NT2/D1 (cell line): Measurements from ENCODE around the gene ADPRS.

Source experiments
- DNase-seq: peaks from one replicate; pipeline ENCODE4 v3.0.0-alpha.2; 2011; ENCODE audit warnings: low read depth, low spot score
- H3K27me3 ChIP-seq: 2 replicates; pipeline ENCODE4 v1.6.0; 2011; ENCODE audit warnings: mild to moderate bottlenecking; ENCODE audit not compliant: insufficient read length, insufficient read depth
- H3K36me3 ChIP-seq: 2 replicates; pipeline ENCODE4 v1.6.1; 2011; ENCODE audit warnings: mild to moderate bottlenecking, low read length, mixed read lengths; ENCODE audit not compliant: insufficient read depth, insufficient read length
- H3K4me1 ChIP-seq: 2 replicates; pipeline ENCODE4 v1.5.1; 2011; ENCODE audit not compliant: insufficient read depth, insufficient read length
- H3K4me3 ChIP-seq: 2 replicates; pipeline ENCODE4 v1.5.1; 2011; ENCODE audit warnings: low read depth; ENCODE audit not compliant: insufficient read length
- H3K9ac ChIP-seq: 2 replicates; pipeline ENCODE4 v1.6.0; 2011; ENCODE audit warnings: low read depth; ENCODE audit not compliant: insufficient read length
- H3K9me3 ChIP-seq: 2 replicates; pipeline ENCODE4 v1.5.1; 2011; ENCODE audit warnings: mild to moderate bottlenecking, low read length; ENCODE audit not compliant: insufficient read depth
- SUZ12 ChIP-seq: IDR thresholded peaks from 2 replicates; pipeline ENCODE4 v1.6.1; 2011; ENCODE audit not compliant: insufficient read length, insufficient read depth; ENCODE audit errors: extremely low read depth
- YY1 ChIP-seq: IDR thresholded peaks from 2 replicates; pipeline ENCODE4 v1.6.1; 2011; ENCODE audit not compliant: insufficient read length, insufficient read depth
- ZNF274 ChIP-seq: IDR thresholded peaks from 2 replicates; pipeline ENCODE4 v1.6.1; 2011; ENCODE audit warnings: mild to moderate bottlenecking, low read depth, low read length

Gene ADPRS

DNA sequence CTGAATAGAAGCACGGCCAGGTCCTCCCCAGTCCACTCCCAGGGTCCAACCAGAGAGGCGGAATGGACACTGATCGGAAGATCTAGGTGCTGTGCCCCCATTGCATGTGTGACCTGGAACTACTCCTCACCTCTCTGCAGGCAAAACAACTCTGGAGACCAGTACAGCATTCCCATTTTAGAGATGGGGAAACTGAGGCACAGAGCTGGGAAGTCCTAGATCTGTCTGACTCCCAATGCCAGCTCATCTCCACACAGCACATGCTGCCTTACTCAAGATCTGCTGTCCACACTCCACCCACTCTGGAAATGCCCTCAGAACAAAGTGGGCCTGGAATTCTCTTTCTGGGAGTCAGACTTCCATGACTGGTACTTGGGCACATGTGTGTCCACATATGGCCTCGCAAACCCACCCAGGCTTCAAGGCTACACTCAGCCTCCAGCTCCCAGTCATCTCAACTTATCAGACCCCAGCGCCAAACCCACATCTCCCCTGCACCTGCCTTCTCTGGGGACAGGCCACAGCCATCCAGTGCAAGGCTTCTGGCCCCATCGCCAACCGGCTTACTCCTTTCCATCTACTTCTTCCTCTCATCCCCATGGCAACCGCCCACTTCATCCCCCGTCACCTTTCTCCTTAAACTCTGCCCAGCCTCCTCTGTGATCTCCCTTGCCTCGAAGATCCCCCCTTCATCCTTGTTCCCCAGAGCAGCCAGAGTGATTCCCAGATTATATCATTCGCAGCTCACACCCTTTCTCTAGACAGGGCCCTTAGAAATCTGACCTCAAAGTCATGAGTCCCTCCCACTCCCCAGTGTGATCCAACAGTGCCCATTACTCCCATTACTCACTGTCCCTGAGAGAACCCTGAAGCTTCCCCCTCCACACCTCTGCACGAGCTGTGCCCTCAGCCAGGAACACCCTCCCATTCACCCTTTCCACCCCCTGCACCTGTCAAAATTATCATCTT lies 33.7 kb downstream of the ADPRS start:
- TF ChIP-seq SUZ12 (no peak), ZNF274 (no peak), YY1 (no peak)
- H3K36me3 ChIP-seq, result no peaks in the 10 kb centered on the region
- no peak overlapping the region for H3K9ac ChIP-seq
- peaks cover 32% of the 10 kb centered on the region for H3K4me1 ChIP-seq
- no peak for DNase-seq
- no peak overlapping the region for H3K4me3 ChIP-seq
- peaks cover 49% of the 10 kb centered on the region for H3K27me3 ChIP-seq
- no peaks in the 10 kb centered on the region for H3K9me3 ChIP-seq

DNA sequence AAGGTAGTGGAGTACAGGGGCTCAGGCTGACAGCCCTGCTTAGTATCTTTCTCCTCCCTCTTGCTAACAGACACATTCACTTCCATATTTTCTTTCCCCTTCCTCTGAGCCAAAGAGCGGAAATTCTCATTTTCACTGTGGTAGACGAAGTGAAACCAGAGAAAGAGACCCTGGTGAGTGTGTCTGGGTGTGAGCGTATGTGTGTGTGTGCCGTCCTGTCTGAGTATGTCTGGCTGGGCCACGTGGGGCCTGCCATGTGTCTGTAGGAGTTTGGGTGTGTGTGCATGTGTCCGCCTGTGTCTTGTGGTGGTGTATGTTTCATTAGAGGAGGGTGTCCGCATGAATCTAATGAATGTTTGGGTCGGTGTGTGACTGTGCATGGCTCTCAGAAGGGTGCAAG lies 34.7 kb downstream of the ADPRS start:
- H3K27me3 ChIP-seq, result peaks cover 49% of the 10 kb centered on the region
- DNase-seq, result no peak
- no peaks in the 10 kb centered on the region for H3K36me3 ChIP-seq
- H3K4me3 ChIP-seq, result no peak overlapping the region
- peaks cover 26% of the 10 kb centered on the region for H3K4me1 ChIP-seq
- TF ChIP-seq YY1 (no peak), SUZ12 (no peak), ZNF274 (no peak)
- H3K9ac ChIP-seq, result no peak overlapping the region
- no peaks in the 10 kb centered on the region for H3K9me3 ChIP-seq

DNA sequence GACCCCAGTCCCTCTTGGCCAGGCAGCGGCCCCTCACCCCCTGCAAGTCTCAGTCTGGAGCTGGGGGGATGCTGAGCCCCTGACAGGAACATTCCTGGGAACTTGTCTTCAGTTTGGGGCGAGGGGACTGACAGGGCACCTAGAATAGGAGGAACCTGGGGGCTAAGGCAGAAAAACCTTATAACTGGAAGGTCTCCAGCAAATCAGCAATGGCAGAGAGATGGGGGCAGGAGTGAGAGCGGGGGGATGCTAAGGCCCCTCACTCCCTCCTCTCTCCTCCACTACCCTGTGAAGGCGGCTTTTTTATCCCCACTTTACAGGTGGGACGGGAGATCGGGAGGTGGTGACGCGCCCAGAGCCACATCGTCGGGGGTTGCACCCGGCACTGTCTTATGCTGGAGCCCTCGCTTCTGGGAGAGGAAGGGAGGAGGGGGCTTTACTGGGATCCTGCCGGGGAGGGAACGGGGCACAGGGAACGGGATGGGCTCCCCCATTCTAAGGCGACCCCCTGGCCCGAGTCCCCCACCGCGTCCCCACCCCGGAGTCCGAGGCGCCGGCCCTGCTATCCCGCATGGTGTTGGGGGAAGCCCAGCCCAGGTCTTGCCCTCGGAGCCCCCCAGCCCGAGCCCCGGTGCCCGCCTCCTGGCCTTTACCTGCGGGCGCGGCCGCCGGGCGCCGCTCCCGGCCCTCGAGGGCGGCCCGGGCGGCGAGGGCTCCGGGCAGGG lies 35.9 kb downstream of the ADPRS start:
- H3K9me3 ChIP-seq, result no peaks in the 10 kb centered on the region
- DNase-seq, result no peak
- peak overlapping the region; percentile 17 for H3K4me3 ChIP-seq
- no peak overlapping the region for H3K9ac ChIP-seq
- no peak for TF ChIP-seq ZNF274
- H3K27me3 ChIP-seq, result peaks cover 49% of the 10 kb centered on the region
- no peaks in the 10 kb centered on the region for H3K36me3 ChIP-seq
- peaks cover 20% of the 10 kb centered on the region for H3K4me1 ChIP-seq

DNA sequence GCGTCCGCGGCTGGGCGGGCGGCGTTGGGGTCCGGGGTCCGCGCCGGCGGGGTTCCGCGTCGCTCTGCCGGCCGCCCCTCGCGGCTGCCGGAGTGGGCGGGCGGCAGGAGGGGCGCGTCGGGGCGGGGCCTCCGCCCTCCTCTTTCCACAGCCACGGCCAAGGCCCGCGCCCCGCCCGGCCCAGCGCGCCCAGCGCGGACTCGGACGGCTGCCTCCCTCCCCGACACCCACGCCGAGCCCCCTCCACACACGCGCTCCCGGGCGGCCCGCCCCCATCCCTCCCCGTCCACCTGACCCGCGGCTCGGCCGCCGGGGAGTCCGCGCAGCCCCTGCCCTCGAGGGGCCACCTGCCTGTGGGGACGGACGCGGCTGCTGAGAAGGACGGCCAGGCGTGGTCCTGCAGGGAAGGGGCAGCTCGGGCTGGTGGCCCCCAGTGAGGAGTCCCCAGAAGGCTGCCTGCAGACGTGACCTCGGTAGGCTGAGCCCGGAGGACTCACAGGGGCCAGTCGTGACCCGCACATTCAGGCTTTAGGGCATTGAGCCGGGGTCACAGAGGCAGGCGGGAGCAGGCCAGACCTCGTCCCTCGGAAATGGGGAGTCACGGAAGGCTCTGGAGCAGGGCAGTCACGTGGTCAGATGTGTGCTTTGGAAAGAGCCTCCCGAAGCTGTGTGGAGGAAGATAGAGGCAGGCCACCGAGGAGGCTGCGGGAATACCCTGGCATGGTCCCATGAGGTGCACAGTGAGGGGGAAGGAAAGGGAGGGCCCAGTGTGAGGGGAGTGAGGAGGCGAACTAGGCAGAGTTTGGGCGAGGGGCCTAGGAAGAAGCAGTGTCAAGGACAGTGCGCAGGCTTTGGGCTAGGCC lies 36.7 kb downstream of the ADPRS start, which contains the start of gene COL8A2:
Gene COL8A2, minus strand, starts transcription at position 94 of the 863 bp plus-strand sequence. CDS start 24,980 bp downstream, outside the sequence.
- TF ChIP-seq SUZ12 (peak; percentile 74), ZNF274 (no peak)
- H3K36me3 ChIP-seq, result no peaks in the 10 kb centered on the region
- H3K4me1 ChIP-seq, result peaks cover 20% of the 10 kb centered on the region
- H3K9me3 ChIP-seq, result no peaks in the 10 kb centered on the region
- peaks cover 49% of the 10 kb centered on the region for H3K27me3 ChIP-seq
- no peak for DNase-seq
- peak within 1 kb of the TSS; percentile 17 for H3K4me3 ChIP-seq
- H3K9ac ChIP-seq, result peak within 1 kb of the TSS; percentile 68

DNA sequence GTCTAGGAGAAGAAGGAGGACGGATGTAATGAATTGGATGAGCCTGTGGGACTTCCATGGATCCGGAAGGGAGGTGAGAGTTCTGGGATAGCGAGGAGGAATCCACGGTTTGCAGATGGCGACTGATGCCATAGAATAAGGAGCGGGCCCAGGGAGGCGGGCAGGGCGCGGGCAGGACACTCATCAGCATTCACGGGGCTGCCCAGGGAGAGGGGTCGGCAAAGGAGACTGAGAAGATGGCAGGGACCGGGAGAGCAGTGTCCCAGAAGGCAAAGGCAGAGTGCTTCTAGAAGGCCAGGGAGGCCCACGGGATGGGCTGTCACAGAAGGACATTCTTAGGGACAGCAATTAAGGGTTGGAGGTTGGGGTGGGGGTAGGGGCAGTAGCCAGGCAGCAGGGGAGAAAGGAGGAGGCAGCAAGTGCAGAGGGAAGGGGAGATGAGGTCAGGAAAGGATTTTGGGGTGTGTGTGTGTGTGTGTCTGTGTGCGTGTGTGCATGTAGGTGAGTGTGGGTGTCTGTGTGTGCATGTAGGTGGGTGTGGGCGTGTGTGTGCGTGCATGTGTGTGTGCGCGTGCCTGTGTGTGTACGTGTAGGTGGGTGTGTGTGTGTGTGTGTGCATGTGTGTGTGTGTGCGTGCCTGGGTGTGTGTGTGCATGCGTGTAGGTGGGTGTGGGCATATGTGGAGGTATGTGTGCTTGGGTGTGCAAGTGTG lies 37.5 kb downstream of the ADPRS start:
- peaks cover 49% of the 10 kb centered on the region for H3K27me3 ChIP-seq
- H3K9me3 ChIP-seq, result no peaks in the 10 kb centered on the region
- TF ChIP-seq ZNF274 (no peak), SUZ12 (no peak), YY1 (no peak)
- peak overlapping the region; percentile 18 for H3K9ac ChIP-seq
- H3K4me1 ChIP-seq, result peaks cover 20% of the 10 kb centered on the region
- no peak for DNase-seq
- no peak overlapping the region for H3K4me3 ChIP-seq
- no peaks in the 10 kb centered on the region for H3K36me3 ChIP-seq

DNA sequence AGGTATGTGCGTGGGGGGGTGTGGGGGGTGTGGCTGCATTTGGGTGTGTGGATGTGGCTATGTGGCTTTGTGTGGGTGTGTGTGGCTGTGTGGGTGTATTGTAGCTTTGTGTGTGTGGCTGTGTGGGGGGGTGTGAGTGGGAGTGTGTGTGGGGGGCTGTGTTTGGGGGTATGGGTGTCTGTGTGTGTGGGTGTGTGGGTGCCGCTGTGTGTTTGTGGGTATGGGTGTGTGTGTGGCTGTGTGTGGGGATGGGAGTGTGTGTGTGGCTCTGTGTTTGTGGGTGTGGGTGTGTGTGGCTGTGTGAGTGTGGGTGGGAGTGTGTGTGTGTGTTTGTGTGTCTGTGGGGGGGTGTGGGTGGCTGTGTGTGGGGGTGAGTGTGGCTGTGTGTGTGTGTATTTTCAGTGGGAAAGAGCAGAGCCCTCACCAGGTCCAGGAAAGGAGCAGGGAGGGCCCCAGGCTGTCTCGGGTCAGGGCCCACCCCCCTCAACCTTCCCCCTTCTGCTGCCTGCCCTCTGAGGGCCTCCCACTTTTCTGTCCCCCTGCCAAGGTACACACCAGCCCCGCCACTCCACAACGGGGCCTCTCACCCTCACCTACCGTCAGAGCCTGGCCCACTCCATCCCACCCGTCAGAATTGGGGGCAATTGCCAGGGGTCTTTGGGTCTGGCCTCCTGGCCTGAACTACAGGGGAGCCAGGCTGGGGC lies 38.3 kb downstream of the ADPRS start:
- no peaks in the 10 kb centered on the region for H3K36me3 ChIP-seq
- H3K4me3 ChIP-seq, result no peak overlapping the region
- TF ChIP-seq SUZ12, result no peak
- no peak for TF ChIP-seq YY1
- TF ChIP-seq ZNF274, result no peak
- no peak overlapping the region for H3K9ac ChIP-seq
- H3K4me1 ChIP-seq, result peaks cover 20% of the 10 kb centered on the region
- no peak for DNase-seq
- peaks cover 49% of the 10 kb centered on the region for H3K27me3 ChIP-seq
- no peaks in the 10 kb centered on the region for H3K9me3 ChIP-seq
